GM04503 (cell line): ENCODE data around the gene GPR107.

ENCODE experiments used
- DNase-seq: peaks from one replicate; pipeline ENCODE4 v3.0.0-alpha.2; 2012; ENCODE audit warnings: low read depth

Gene GPR107

GRCh38 chr9:130027533-130028365, 26.0 kb upstream of the GPR107 start:
- no peak for DNase-seq

- DNase-seq = no peak
These were observed 25.0 kb upstream of the GPR107 start for GRCh38 chr9:130028493-130029222.

- no peak for DNase-seq
These were observed 24.3 kb upstream of the GPR107 start for GRCh38 chr9:130029223-130029973.

- no peak for DNase-seq
These were observed 23.0 kb upstream of the GPR107 start for GRCh38 chr9:130030651-130031127.

- no peak for DNase-seq
These were observed 19.1 kb upstream of the GPR107 start for GRCh38 chr9:130034570-130034969.

GRCh38 chr9:130036099-130036498, 17.6 kb upstream of the GPR107 start:
- DNase-seq = no peak

GRCh38 chr9:130039528-130040147, 14.1 kb upstream of the GPR107 start:
- DNase-seq = no peak

- no peak for DNase-seq
These were observed 12.6 kb upstream of the GPR107 start for GRCh38 chr9:130040984-130041647.

GRCh38 chr9:130041648-130042405, 11.9 kb upstream of the GPR107 start:
- no peak for DNase-seq

GRCh38 chr9:130042406-130042884, 11.3 kb upstream of the GPR107 start:
- no peak for DNase-seq

- no peak for DNase-seq
These were observed 10.6 kb upstream of the GPR107 start, which contains the start of gene FNBP1 for GRCh38 chr9:130042885-130043653. Gene FNBP1 (minus strand): TSS chr9:130043189. CDS start chr9:130042975, 214 bp downstream.

- DNase-seq = no peak
These were observed 9.8 kb upstream of the GPR107 start for GRCh38 chr9:130043654-130044623.

GRCh38 chr9:130045725-130046450, 7.8 kb upstream of the GPR107 start:
- no peak for DNase-seq

- DNase-seq = no peak
These were observed 4.1 kb upstream of the GPR107 start for GRCh38 chr9:130049431-130050210.

GRCh38 chr9:130050462-130050861, 3.2 kb upstream of the GPR107 start:
- no peak for DNase-seq

- no peak for DNase-seq
These were observed 1.9 kb upstream of the GPR107 start for GRCh38 chr9:130051855-130052254.

GRCh38 chr9:130053109-130053503, 600 bp upstream of the GPR107 start:
- DNase-seq = no peak
